ENCODE results near the gene DRD5. TPM values are rescaled to one million over a fixed set of nuclear protein-coding genes. Genes with fewer than 3 reads are reported as not detected.

Gene DRD5
- total RNA-seq: not detected in 2 replicates

GRCh38 chr4:9781343-9782135 lies at the start of gene DRD5:
Gene DRD5, plus strand, starts transcription at chr4:9781634. Its CDS starts 396 bp downstream, at chr4:9782030.

Small RNAs within 50 kb of the gene (small RNA-seq; reads per million reads assigned to genes)
- gene RNA5SP154: not detected

Other genes with a start within 250 kb of the DRD5 start
- 0.86 and 1.3 TPM in 2 replicates for gene SLC2A9, start 239.9 kb downstream of the DRD5 start, total RNA-seq

Measured in thoracic aorta endothelial cell (primary cell).